ENCODE measurements around the gene UBC.
"Not testable (repeated sequence)": the region's sequence is repeated elsewhere in the genome, so short reads cannot be mapped to it uniquely, and the experiment has no call there.

Gene UBC

GRCh38 chr12:124930586-124930985, 16.1 kb upstream of the UBC start:
- DNase-seq: no peak

GRCh38 chr12:124929649-124930419, 15.4 kb upstream of the UBC start:
- no peak for DNase-seq

DNA sequence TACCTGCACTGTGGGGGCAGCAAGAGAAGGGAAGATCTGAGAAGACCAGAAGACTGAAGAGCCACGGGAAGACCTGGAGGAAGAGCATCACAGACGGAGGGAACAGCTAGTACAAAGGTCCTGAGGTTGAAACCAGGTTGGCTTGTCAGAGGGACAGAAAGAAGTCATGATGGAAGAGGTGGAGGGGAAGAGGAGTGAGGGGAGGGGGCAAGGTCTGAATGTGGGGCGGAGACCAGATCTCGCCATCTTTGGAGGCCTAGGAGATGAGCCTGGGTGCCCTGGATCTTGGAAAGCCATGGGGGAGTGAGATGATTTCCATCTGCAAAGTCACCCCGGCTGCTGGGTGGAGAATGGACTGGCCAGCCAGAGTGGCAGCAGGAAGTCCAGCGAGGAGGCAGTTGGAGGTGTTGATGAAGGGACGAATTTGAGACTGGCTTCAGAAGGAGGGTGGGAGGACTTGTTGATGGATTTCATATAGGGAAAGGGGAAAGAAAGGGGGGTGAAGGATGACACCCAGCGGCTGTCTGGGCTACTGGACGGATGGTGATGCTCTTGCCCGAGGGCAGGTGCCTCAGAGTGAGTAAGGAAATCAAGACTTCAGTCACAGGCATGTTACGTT, 14.6 kb upstream of the UBC start:
- DNase-seq: no peak

DNA sequence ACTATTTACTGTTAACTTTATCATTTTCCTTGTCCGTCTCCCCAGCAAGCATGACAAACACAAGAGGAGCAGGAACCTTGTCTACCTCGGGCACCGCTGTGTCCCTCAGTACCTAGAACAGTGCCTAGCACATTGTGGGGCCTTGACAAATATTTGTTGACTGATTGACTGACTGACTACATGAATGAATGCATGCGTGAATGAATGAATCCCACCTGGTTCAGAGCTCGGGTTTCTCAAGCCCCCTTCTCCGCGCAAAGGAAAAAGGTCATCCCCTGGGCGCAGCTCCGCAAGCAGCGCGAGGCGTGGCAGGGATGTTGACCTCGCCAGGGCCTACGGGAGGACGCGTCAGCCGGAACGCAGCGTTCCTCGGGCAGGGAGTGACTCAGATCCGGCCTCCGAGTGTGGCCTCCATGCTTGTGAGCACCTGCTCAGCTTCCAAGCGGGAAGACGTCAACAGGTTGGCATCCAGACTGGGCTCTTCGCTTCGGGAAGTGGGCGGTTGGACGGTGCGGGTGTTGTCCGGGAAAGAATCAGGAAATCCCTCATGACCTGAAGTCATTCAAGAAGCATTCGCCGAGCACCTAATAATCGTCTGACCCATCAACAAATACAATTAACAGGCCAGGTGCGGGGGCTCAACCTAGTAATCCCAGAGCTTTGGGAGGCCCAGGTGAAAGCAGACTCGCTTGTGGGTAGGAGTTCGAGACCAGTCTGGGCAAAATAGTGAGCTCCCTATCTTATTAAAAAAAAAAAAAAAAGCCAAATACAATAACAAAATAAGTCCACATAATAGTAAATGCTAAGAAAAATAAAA, 13.9 kb upstream of the UBC start:
- DNase-seq: no peak

DNA sequence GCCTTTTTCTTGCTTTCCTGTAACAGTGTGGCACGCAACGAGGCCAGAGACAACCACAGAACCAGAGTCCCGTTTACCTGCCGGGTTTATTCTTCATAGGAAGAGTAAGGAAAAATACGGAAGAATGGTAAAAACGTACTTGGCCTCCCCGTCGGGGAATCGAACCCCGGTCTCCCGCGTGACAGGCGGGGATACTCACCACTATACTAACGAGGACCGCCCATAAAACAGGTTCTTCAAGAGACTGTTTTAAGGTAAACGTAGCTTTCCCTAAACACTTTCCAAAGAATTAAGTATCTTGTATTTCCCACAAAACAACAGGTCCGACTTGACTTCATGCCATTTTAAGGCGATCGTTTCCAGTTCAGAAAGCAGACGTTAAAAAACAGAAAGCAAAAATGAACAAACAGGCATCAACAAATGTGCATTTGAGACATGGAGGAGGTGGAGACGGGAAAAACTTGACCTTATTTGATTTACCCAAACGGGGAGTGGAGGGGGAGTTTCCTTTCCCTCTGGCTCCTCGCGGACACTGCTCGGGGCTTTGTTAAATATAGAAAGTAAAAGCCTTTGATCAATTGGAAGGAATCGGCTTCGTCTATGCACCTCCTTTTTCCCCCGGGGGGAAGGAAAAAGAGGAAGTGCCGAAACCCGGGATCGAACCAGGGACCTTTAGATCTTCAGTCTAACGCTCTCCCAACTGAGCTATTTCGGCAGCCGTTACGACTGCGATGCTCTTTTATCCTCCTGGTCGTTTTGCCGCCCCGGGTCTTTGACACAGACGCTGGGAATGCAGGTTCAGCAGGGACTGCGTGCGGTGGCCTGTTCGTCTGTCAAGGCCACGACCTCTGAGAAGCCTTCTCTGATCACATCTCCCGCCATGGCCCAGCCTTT, 13.0 kb upstream of the UBC start:
- peak; percentile 85 for DNase-seq

DNA sequence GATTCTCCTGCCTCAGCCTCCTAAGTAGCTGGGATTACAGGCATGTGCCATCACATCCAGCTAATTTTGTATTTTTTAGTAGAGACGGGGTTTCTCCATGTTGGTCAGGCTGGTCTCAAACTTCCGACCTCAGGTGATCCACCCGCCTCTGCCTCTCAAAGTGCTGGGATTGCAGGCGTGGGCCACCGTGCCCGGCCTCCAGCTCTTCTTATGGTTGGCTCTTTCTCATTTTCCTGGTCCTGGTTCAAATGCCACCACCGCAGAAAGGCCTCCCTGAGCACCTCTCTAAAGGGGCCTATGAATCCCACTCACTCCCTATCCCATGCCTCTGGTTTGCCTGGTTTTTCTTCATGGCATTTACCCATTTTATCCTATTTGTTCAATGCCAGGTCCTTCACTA, 11.3 kb upstream of the UBC start:
- DNase-seq: not testable (repeated sequence)

- DNase-seq: no peak
Measured at GRCh38 chr12:124925117-124925516, 10.7 kb upstream of the UBC start.

DNA sequence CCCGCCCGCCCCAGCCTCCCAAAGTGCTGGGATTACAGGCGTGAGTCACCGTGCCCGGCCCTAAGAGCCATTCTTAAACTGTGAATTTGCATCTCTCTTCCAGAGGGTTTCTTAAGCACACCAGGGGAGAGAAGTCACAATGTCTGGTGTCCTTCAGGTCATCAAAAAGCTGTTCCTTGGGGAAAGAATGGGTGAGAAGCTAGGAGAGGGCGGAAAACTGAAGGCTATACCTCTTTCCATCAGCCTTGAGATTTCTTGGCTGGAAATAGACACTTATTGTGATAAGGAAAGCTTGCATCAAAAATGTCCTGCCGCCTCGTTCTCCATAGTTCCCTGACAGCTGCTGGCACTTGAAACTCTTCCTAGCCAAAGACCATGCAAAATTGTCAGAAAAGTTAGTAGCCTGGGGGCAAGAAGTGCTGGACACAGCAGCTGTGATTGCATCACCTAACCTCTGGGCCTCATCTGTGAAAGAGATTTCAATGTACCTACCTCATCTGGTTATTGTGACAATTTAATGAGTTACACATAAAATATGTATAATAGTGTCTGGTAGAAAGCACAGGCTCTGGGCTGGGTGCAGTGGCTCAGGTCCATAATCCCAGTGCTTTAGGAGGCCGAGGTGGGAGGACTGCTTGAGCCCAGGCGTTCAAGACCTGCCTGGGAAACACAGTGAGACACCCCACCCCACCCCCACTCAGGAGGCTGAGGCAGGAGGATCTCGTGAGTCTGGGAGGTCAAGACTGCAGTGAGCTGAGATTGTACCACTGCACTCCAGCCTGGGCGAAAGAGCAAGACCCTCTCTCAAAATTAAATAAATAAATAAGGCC, 9.7 kb upstream of the UBC start:
- no peak for DNase-seq

GRCh38 chr12:124921200-124922031, 7.0 kb upstream of the UBC start:
- peak; percentile 59 for DNase-seq

DNA sequence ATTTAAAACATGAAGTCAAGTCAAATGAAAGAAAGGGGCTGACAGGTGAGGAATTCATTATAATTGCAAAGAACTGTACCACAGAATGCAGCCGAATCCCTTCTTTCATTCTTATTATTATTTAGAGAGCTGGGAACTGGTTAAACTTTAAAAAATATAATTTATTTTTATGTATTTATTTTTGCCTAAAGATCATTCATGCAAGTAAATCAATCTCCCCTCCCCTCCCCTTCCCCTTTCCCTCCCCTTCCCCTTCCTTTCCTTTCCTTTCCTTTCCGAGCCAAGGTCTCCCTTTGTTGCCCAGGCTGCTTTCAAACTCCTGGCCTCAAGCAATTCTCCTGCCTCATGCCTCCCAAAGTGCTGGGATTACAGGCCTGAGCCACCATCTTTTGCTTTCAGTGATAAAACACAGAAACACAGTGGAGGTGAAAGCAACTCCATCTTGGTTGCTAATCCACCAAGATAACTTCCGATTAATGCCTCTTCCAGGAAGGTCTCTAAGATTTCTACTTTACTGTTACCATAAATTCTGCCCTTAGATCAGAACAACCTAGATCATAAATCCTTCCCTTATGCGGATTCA, 6.0 kb upstream of the UBC start:
- DNase-seq: no peak

DNA sequence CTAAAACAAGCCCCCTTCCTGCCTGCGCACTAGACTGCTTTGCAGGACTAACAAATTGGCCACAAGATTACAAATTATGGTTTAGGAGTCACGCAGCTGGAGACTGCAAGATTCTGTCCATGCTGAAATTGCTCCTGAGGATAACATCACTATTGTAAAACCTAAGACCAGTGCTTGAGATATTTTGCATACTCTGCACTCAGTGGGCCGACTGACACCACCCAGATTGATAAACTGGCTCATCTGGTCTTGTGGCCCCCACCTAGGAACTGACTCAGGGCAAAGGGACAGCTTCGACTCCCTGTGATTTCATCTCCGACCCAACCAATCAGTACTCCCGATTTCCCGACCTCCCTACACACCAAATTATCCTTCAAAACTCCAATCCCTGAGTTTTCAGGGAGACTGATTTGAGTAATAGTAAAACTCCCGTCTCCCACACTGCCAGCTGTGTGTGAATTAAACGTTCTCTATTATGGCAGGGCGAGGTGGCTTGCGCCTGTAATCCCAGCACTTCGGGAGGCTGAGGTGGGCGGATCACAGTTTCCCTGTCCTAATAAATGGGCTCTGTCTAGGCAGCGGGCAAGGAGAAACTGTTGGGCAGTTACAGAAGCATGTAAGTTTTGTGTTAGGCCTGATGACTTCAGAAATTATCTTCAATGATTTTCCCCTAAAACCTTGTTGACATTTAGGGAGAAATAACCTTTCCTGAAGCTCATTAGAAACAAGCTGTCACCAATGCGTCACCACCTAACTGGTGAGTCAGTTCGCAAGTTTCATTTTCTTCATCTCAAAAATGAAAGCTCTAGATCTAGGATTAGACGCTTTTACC, 5.3 kb upstream of the UBC start:
- no peak for DNase-seq

- DNase-seq: not testable (repeated sequence)
Measured at GRCh38 chr12:124918622-124918988, 4.2 kb upstream of the UBC start.

DNA sequence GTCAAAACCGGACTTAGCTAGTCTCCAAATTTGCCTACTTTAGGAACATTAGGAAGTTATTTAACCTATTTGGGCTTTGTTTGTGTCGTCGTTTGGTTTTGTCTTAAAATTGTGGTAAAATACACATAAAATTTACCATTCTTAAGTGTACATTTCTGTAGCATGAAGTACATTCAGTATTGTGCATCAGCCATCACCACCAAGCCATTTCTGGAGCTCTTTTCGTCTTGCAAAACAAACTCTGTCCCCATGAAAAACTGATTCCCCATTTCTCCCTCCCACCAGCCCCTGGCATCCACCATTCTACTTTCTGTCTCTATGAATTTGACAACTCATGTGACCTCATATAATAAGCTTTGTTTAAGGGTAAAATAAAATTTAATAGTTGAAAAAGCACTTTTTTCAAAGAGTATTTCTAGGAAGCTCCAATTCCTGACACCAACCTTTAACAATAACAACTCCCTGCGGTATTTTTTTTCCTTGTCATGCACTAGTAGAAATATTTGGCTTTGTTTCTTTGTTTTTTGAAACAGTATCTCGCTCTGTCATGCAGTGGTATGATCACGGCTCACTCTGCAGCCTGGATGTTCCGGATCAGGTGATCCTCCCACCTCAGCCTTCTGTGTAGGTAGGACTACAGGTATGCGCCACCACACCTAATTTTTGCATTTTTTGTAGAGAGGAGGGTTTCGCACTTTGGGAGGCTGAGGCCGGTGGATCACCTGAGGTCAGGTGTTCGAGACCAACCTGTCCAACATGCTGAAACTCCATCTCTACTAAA, 3.6 kb upstream of the UBC start:
- DNase-seq: no peak

DNA sequence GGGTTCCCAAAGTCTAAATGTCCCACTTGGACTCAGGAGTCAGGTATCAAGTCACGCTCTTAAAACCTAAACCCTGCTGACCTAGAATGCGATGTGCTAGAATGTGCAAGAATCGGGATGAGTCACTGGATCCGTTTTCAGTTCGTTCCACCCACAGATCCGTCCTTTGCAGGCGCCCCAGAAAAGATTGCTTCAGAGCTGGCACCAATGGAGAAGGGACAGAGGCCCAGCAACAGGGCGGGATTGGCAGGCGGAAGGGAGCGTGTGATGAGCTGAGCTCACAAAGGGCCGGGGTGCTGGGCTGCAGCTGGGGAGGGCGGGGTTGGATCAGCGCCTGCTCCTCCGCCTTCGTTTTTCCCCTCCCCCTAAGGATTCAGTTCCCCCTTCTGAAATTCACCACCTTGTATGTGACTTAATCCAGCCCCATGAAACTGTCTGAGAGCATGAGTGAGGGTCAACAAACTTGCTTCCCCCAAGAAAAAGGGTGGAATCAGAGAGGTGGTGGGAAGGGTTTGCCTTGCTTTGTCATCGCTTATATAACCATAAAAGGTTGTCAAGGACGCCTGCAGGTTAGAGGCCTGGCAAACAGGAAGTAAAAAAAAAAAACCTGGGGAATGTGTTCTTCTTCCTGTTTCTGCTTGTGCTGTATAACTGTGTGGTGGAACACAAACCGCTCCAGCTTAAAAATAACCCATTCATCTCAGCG, 2.8 kb upstream of the UBC start:
- DNase-seq: peak; percentile 90

DNA sequence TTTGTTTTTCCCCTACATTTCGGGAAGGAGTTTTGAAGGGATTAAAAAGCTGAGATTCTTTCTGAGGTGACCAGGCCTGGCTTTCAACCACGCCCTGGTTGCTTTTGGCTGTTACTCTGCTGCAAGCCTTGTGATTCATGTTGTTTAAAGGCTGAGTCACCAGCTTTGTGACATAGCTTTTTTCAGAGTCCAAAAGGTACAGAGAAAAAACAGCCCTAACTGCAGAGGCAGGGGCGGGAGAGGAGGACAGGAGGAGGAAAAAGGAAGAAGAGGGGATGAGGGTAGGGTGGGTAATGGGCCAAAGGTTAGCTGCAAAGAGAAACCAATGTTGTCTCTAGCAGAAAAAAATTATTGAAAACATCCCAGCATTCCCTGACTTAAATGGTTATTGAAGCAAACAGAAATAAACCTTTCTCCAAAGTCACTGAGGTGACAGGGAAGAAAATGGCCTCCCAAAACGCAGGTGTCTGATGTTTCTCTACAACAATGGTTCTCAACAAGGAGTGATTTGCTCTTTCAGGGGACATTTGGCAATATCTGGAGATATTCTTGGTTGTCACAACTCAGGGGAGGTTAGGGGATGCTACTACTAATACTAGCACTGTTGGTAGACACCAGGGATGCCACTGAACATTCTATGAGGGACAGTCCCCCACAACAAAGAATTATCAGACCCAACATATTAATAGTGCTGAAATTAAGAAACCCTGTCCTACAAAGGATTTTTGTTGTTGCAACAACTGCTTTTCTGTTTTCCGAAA, 2.1 kb upstream of the UBC start:
- no peak for DNase-seq

DNA sequence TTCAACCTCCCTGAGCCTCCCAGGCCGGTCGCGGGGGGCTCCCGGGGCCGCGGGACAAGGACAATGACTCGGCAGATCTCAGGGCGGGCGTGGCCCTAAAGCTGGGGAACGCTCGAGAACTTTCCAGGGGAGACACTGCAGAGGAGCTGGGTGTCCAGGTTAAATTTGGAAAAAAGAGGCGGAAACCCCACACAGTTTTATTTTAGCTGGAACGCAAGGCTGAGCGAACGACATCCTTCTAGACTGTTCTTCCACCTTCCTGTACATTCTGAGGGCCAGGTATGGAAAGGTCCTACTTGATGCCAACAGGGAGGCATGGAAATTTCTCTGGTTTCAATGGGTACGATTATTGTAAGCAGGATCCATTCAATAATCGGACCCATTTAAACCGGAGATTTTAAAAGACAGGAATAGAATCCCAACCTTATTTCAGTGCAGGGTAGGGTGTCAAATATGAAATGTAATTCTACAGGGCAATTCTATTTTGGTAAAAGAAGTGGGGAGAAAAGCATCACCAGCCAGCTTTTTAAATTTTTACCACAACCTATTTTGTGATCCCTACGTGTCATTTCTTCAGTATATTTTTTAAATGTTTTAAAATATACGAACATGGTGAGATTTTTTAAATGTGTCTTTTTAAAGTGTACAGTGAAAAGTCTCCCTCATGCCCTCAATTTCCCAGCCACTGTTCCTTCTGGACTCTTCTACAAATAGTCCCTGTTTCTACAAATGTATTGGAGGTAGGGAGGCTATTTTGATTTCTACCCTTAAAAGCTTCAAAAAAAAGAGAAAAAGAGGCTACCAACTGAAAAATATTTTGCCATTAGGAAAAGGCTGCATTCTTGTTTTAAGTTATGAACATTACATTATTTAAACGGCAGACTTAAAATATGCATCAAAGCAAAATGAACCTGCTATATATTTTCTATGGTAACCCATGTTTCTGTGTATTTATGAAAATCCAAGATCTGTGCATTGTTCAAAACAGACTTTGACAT, 1.1 kb upstream of the UBC start:
- DNase-seq: no peak

All from activated effector memory CD4-positive, alpha-beta T cell treated with Interleukin-2 at 50 U/mL for 16 hours (primary cell).